GM12892 (cell line): Measurements from ENCODE around the gene FRMD4B.

Experiments
- POLR2A ChIP-seq: IDR thresholded peaks from 2 replicates; pipeline ENCODE4 v1.6.1; 2011; ENCODE audit warnings: low read depth, low read length, control low read depth
- TAF1 ChIP-seq: IDR thresholded peaks from 2 replicates; pipeline ENCODE4 v1.6.1; 2011; ENCODE audit warnings: low read depth, mild to moderate bottlenecking, control low read depth, low read length, borderline replicate concordance

DNA sequence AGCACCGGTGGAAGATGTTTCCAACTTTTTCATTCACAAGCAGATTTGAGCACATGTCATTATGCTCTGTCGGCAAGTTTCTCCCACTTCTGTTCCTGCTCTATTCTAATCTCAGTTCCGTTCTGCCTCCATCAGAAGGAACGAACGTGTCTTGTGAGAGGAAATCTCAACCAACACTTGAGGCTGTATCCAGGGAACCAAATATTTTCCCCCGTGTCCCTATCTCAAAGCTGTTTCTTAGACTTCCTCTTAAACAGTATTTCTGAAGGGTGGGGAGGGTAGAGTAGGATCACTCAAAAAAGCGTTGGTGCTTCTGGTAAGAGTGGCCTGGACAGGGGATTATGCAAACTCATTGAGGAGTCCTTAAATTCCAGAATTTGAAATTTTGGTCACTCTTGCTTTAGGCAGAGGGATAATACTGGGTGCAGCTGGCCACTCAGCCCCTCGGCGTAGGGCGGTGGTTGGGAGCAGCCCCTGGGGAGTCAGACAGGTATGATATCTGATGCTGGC is 54.9 kb downstream of the FRMD4B start:
- TF ChIP-seq POLR2A (no peak), TAF1 (no peak)
